Keratinocyte (primary cell): Measurements from ENCODE around the gene GLTP. TPM values are rescaled to one million over a fixed set of nuclear protein-coding genes. Genes with fewer than 3 reads are reported as not detected.

Experiments used
- DNase-seq: peaks from one replicate; pipeline ENCODE4 v3.0.0-alpha.2; 2011; ENCODE audit warnings: low read depth, missing footprints, low spot score
- FAIRE-seq: peaks from 2 replicates; lab custom pipeline; 2011; peaks lifted over from hg19 to GRCh38; lab: Jason Lieb, UNC
- H2AFZ ChIP-seq: 2 replicates; pipeline ENCODE4 v1.6.0; 2012; ENCODE audit warnings: low read length, control low read depth, inconsistent platforms; ENCODE audit not compliant: control insufficient read depth
- H3K27ac ChIP-seq: 2 replicates; pipeline ENCODE4 v1.5.1; 2011; ENCODE audit warnings: low read length; ENCODE audit not compliant: control insufficient read depth, insufficient read depth
- H3K27me3 ChIP-seq: 3 replicates; pipeline ENCODE4 v1.6.0; 2011; ENCODE audit warnings: low read length; ENCODE audit not compliant: control insufficient read depth, insufficient read depth; ENCODE audit errors: extremely low read depth
- H3K36me3 ChIP-seq, 2 experiments: 2 replicates in 1 of 2; 3 replicates in 1 of 2; pipeline ENCODE4 v1.5.1; 2011; ENCODE audit warnings: low read length in 2 of 2, mild to moderate bottlenecking in 1 of 2; ENCODE audit not compliant: control insufficient read depth in 2 of 2, insufficient read depth in 2 of 2; ENCODE audit errors: extremely low read depth in 1 of 2
- H3K4me1 ChIP-seq: 3 replicates; pipeline ENCODE4 v1.5.1; 2011; ENCODE audit warnings: low read length; ENCODE audit not compliant: control insufficient read depth, insufficient read depth; ENCODE audit errors: extremely low read depth
- H3K4me2 ChIP-seq: 3 replicates; pipeline ENCODE4 v1.6.0; 2011; ENCODE audit warnings: low read depth, low read length; ENCODE audit not compliant: control insufficient read depth, insufficient read depth; ENCODE audit errors: extremely low read depth
- H3K4me3 ChIP-seq, 3 experiments: fragments of 200-600 bp in 1 of 3; sonication (generic) in 1 of 3; 2 replicates in 2 of 3; 3 replicates in 1 of 3; pipeline ENCODE4 v1.5.1; 2011 to 2016; ENCODE audit warnings: low read length in 3 of 3, mild to moderate bottlenecking in 3 of 3, control low read depth in 2 of 3, inconsistent platforms in 1 of 3, low read depth in 1 of 3, mixed read lengths in 1 of 3, mixed run types in 1 of 3, moderate library complexity in 1 of 3; ENCODE audit not compliant: control insufficient read depth in 2 of 3, insufficient read depth in 2 of 3; ENCODE audit errors: extremely low read depth in 1 of 3
- H3K79me2 ChIP-seq: 2 replicates; pipeline ENCODE4 v1.6.0; 2012; ENCODE audit warnings: low read length; ENCODE audit not compliant: control insufficient read depth, insufficient read depth
- H3K9ac ChIP-seq: 3 replicates; pipeline ENCODE4 v1.6.0; 2011; ENCODE audit warnings: low read length; ENCODE audit not compliant: control insufficient read depth, insufficient read depth; ENCODE audit errors: extremely low read depth
- H3K9me1 ChIP-seq: 3 replicates; pipeline ENCODE4 v1.6.0; 2011; ENCODE audit warnings: low read length; ENCODE audit not compliant: control insufficient read depth, insufficient read depth; ENCODE audit errors: extremely low read depth
- H3K9me3 ChIP-seq: 2 replicates; pipeline ENCODE4 v1.5.1; 2012; ENCODE audit warnings: low read depth, low read length; ENCODE audit not compliant: control insufficient read depth
- H4K20me1 ChIP-seq: 3 replicates; pipeline ENCODE4 v1.6.0; 2011; ENCODE audit warnings: low read length; ENCODE audit not compliant: control insufficient read depth, insufficient read depth; ENCODE audit errors: extremely low read depth
- EZH2 ChIP-seq: IDR thresholded peaks from one replicate; pipeline ENCODE4 v1.6.1; 2012; ENCODE audit warnings: inconsistent platforms, mild to moderate bottlenecking, low read length, moderate library complexity
- dilution Hi-C: fragments of 300-500 bp; cut with MboI; formaldehyde crosslinking; loops from one replicate; pipeline ENCODE4 v1.7.0; 2020; ENCODE audit warnings: low sequenced_read_pairs; ENCODE audit not compliant: extremely low pct_ligation_motif_present
- polyA plus RNA-seq, 5 experiments: library from polyadenylated mRNA; depleted of rRNA in 3 of 5; stranded (reverse) in 3 of 5; stranded (forward) in 1 of 5; unstranded in 1 of 5; fragments of >200 nt; gene quantifications; 1 replicate in 1 of 5; 2 replicates in 3 of 5; 3 replicates in 1 of 5; pipeline versions ENCODE4 v1.2.1 to v1.2.3, GENCODE V29; 2011 to 2012; ENCODE audit warnings: missing spikeins in 2 of 5, low read depth in 1 of 5, low replicate concordance in 1 of 5
- TF ChIP-seq, protein P1 (sequence below), 3 experiments: IDR thresholded peaks in 1 of 3; conservative IDR thresholded peaks in 1 of 3; optimal IDR thresholded peaks in 1 of 3; 2 replicates in 2 of 3; 3 replicates in 1 of 3; pipeline versions ENCODE3 to v1.5.1; 2011; ENCODE audit warnings: low read length in 3 of 3, mild to moderate bottlenecking in 3 of 3, moderate library complexity in 2 of 3, control low read depth in 1 of 3, inconsistent platforms in 1 of 3; ENCODE audit not compliant: insufficient read depth in 2 of 3; ENCODE audit errors: extremely low read depth in 1 of 3

The GLTP gene
- polyA plus RNA-seq, 1 donor (not counting 4 experiments of a cell fraction or from before 2014, with no cell fraction given): 54.6 TPM

DNA sequence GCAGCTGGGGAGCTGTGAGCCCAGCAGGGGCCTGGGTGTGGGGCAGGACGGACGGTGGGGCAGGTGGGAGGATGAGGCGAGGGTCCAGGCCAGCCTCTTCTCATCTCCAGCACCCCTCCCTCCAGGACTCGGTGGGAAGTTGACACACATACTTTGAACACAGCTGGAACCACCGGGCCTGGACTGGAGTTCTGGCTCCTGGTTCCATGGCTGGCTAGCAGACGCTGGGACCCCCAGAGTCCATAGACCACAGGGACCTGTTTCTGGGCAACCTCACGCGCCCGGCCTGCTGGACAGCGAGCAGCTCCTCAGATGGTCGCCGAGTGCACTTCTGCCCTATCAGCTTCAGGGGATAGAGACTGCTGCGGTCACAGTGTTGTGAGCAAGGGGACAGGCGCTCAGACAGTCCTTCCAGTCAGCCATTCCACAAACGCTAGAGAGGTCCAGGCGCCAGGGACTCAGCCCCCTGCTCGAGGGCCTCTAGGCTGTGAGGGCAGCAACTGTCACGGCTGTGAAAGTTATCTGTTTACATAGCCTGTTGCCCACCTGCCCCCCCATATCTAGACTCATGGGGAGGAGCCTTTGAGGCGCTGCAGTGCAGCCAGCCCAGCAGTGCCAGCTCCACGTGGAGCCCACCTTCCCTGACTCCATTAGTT, 45.0 kb upstream of the GLTP start:
- no peaks in the 10 kb centered on the region for H3K79me2 ChIP-seq
- no peak overlapping the region for H2AFZ ChIP-seq
- peaks cover 4 to 15% of the 10 kb centered on the region in 2 experiments for H3K36me3 ChIP-seq
- dilution Hi-C loops: no loop called here
- H3K4me1 ChIP-seq: no peaks in the 10 kb centered on the region
- H3K9ac ChIP-seq: no peak overlapping the region
- no peak for TF ChIP-seq EZH2
- TF ChIP-seq, protein P1, sequence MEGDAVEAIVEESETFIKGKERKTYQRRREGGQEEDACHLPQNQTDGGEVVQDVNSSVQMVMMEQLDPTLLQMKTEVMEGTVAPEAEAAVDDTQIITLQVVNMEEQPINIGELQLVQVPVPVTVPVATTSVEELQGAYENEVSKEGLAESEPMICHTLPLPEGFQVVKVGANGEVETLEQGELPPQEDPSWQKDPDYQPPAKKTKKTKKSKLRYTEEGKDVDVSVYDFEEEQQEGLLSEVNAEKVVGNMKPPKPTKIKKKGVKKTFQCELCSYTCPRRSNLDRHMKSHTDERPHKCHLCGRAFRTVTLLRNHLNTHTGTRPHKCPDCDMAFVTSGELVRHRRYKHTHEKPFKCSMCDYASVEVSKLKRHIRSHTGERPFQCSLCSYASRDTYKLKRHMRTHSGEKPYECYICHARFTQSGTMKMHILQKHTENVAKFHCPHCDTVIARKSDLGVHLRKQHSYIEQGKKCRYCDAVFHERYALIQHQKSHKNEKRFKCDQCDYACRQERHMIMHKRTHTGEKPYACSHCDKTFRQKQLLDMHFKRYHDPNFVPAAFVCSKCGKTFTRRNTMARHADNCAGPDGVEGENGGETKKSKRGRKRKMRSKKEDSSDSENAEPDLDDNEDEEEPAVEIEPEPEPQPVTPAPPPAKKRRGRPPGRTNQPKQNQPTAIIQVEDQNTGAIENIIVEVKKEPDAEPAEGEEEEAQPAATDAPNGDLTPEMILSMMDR (optimal IDR thresholded peaks at IDR 0.05 in 1 of 3, IDR thresholded peaks at IDR 0.05 in 1 of 3, conservative IDR thresholded peaks at IDR 0.05 in 1 of 3; ENCODE audit: extremely low read depth in 1 of 3, insufficient read depth in 2 of 3, low read length in 3 of 3): no peak
- no peak overlapping the region for H3K4me2 ChIP-seq
- no peaks in the 10 kb centered on the region for H4K20me1 ChIP-seq
- H3K27ac ChIP-seq: no peak overlapping the region
- DNase-seq (no peak), FAIRE-seq (no peak)
- no peaks in the 10 kb centered on the region for H3K9me1 ChIP-seq
- no peak overlapping the region for H3K4me3 ChIP-seq
- H3K27me3 ChIP-seq: no peaks in the 10 kb centered on the region
- H3K9me3 ChIP-seq: no peaks in the 10 kb centered on the region

DNA sequence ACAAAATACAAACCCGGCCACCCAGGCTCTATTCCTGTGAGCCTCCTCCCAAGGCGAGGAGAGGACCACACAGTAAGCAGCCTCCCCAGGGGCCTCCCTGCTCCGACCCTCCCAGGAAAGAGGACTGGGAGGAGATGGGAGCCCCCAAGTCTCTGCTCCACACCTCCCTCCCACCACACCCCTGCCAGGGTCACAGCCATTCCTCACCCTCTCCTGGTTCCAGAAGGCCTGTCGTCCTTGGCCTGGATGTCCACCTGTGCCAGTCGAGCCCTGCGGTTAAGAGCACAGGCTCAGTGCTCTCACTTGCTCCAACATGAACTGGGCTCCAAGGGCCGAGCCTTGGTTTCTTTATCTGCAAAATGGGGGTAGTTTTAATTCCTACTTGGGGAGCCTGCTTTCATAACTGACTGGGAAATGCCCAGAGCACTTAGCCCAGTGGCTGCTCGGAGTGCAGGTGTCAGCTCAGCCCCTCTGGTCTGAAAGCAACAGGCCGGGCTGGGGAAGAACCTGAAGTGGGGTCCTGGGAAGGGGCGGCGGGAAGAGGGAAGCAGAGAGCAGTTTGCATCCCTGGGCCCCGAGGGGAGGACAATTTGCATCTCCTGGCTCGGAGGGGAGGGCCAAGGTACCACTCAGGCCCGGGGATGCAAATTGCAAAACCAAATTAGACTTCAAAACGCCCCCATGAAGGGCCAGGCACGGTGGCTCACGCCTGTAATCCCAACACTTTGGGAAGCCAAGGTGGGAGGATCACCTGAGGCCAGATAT, 43.3 kb upstream of the GLTP start:
- H3K4me1 ChIP-seq: no peaks in the 10 kb centered on the region
- DNase-seq: no peak
- no peak overlapping the region for H3K4me3 ChIP-seq
- no peak overlapping the region for H2AFZ ChIP-seq
- no peaks in the 10 kb centered on the region for H4K20me1 ChIP-seq
- no peak overlapping the region for H3K4me2 ChIP-seq
- peaks cover 4 to 20% of the 10 kb centered on the region in 2 experiments for H3K36me3 ChIP-seq
- H3K9ac ChIP-seq: no peak overlapping the region
- TF ChIP-seq, protein P1 (optimal IDR thresholded peaks at IDR 0.05 in 1 of 3, IDR thresholded peaks at IDR 0.05 in 1 of 3, conservative IDR thresholded peaks at IDR 0.05 in 1 of 3; ENCODE audit: extremely low read depth in 1 of 3, insufficient read depth in 2 of 3, low read length in 3 of 3): no peak
- no peak for TF ChIP-seq EZH2
- H3K27ac ChIP-seq: no peak overlapping the region
- dilution Hi-C loops: no loop called here
- no peaks in the 10 kb centered on the region for H3K27me3 ChIP-seq
- no peak for FAIRE-seq
- H3K9me3 ChIP-seq: no peaks in the 10 kb centered on the region
- H3K9me1 ChIP-seq: no peaks in the 10 kb centered on the region
- H3K79me2 ChIP-seq: no peaks in the 10 kb centered on the region
